CD4-positive, alpha-beta T cell (primary cell): ENCODE data around the gene EML2. TPM values are rescaled to one million over a fixed set of nuclear protein-coding genes. Genes with fewer than 3 reads are reported as not detected.

Experiments
- ATAC-seq: fragments of 200-7000 bp; cut with Tn5 transposase; one replicate; pipeline ENCODE4 v1.10.0; 2022; ENCODE audit warnings: mild to moderate bottlenecking; ENCODE audit not compliant: poor library complexity
- CTCF ChIA-PET: fragments of 350-600 bp; sonication (Branson Sonifier 250); formaldehyde crosslinking; loops from one replicate; lab custom pipeline; 2021; ENCODE audit warnings: antibody characterized with exemption, inconsistent platforms; lab: Charles Lee
- POLR2A ChIA-PET: fragments of 350-600 bp; sonication (Branson Sonifier 250); formaldehyde crosslinking; loops from one replicate; lab custom pipeline; 2021; ENCODE audit warnings: antibody characterized with exemption, inconsistent platforms; lab: Charles Lee
- DNase-seq, 14 experiments: peaks; one replicate each; pipeline ENCODE4 v3.0.0-alpha.2; 2013 to 2020; ENCODE audit warnings: mixed read lengths in 2 of 14
- H3K27ac ChIP-seq, 2 donors: one replicate each; pipeline versions ENCODE4 v1.5.1 to v1.7.0; 2013; ENCODE audit warnings: low read length in 2 of 2, low read depth in 1 of 2, mild to moderate bottlenecking in 1 of 2
- H3K27me3 ChIP-seq, 2 experiments: 1 replicate in 1 of 2; 2 replicates in 1 of 2; pipeline versions ENCODE4 v1.6.1 to v1.7.0; 2013; ENCODE audit warnings: low read length in 2 of 2, control low read depth in 1 of 2, mild to moderate bottlenecking in 1 of 2, moderate library complexity in 1 of 2; ENCODE audit not compliant: insufficient read depth in 2 of 2, control insufficient read depth in 1 of 2
- H3K36me3 ChIP-seq: one replicate; pipeline ENCODE4 v1.6.1; 2013; ENCODE audit warnings: low read length, control low read depth; ENCODE audit not compliant: insufficient read depth
- H3K4me1 ChIP-seq: one replicate; pipeline ENCODE4 v1.6.1; 2013; ENCODE audit warnings: low read length, control low read depth; ENCODE audit not compliant: insufficient read depth
- H3K4me3 ChIP-seq: one replicate; pipeline ENCODE4 v1.5.1; 2013; ENCODE audit warnings: mild to moderate bottlenecking, low read length, moderate library complexity
- H3K9me3 ChIP-seq, 2 experiments: 1 replicate in 1 of 2; 2 replicates in 1 of 2; pipeline versions ENCODE4 v1.6.1 to v1.7.0; 2013; ENCODE audit warnings: low read length in 2 of 2, mild to moderate bottlenecking in 2 of 2, control low read depth in 1 of 2, moderate library complexity in 1 of 2; ENCODE audit not compliant: control insufficient read depth in 1 of 2, insufficient read depth in 1 of 2
- H3K27ac Mint-ChIP-seq: one replicate; pipeline ENCODE4 v1.8.0; 2020; ENCODE audit warnings: mixed read lengths
- H3K27me3 Mint-ChIP-seq: one replicate; pipeline ENCODE4 v1.8.0; 2021; ENCODE audit warnings: mixed read lengths
- H3K36me3 Mint-ChIP-seq: one replicate; pipeline ENCODE4 v1.8.0; 2021; ENCODE audit warnings: low read depth, mixed read lengths
- H3K4me1 Mint-ChIP-seq: one replicate; pipeline ENCODE4 v1.8.0; 2021; ENCODE audit warnings: low read depth, mixed read lengths
- H3K4me3 Mint-ChIP-seq: one replicate; pipeline ENCODE4 v1.8.0; 2020; ENCODE audit warnings: mild to moderate bottlenecking, mixed read lengths
- H3K9me3 Mint-ChIP-seq: one replicate; pipeline ENCODE4 v1.8.0; 2020; ENCODE audit warnings: mixed read lengths
- CTCF ChIP-seq: fragments of 200-600 bp; IDR thresholded peaks from one replicate; pipeline ENCODE4 v1.8.0; 2022; ENCODE audit warnings: antibody characterized with exemption, mild to moderate bottlenecking
- intact Hi-C, 2 experiments: fragments of 100-400 bp; cut with DNase I in 1 of 2; cut with micrococcal nuclease in 1 of 2; formaldehyde crosslinking; loops; one replicate each; pipeline versions ENCODE4 v1.15.1 to v1.9.0; 2023 to 2025; cut with DNase I, micrococcal nuclease
- total RNA-seq, 174 experiments: library from RNA in 2 of 174; stranded (reverse) in 2 of 174; gene quantifications; one replicate each; pipeline ENCODE4 v1.2.3 and lab custom pipeline; 2021 to 2026

The EML2 gene
- total RNA-seq, 2 experiments from 2014 or later: 29.2 to 30.4 TPM

DNA sequence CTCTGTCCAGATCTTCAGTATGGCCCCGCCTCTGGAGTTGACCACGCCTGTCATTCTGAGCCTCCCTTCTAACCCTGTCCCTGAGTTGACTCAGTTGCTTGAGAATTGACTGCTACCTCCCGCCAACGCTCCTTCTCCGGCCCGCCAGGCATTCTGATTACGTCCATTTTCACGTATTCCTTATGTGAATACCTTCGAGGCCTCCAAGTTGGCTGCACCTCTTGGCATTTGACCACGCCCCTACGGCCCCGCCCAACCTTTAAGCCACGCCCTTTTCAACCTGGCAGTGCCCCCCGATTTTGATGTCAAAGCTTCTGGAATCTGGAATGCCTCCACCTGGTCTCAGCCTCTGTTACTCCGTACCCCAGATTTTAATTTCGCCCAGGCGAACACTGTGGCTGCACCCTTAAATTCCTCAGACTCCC lies 1.7 kb upstream of the EML2 start:
- peak overlapping the region; percentile 72 for H3K27ac Mint-ChIP-seq
- CTCF ChIA-PET: interaction anchor here (1.7 to 3.9 kb wide), 5 partner anchors 24 to 162 kb away, joined by 4 to 20 read pairs (median 16); partner anchors contain the start of genes GIPR, QPCTL and SNRPD2
- H3K4me3 Mint-ChIP-seq: peak overlapping the region; percentile 84
- H3K4me1 ChIP-seq: peaks cover 68% of the 10 kb centered on the region
- H3K36me3 Mint-ChIP-seq: peaks cover 6% of the 10 kb centered on the region
- H3K27me3 ChIP-seq: no peaks in the 10 kb centered on the region
- intact Hi-C loops: loop anchor here (5.0 kb wide), 4 partner anchors 51 to 214 kb away; partner anchors contain the start of genes QPCTL (in 1 of the 2), SNRPD2 (in 1 of the 2) and VASP (in 1 of the 2)
- TF ChIP-seq CTCF: no peak
- ATAC-seq (no peak), DNase-seq (peak in 6 of 14 experiments; percentile 2 to 59 (median 22))
- H3K4me1 Mint-ChIP-seq: peaks cover 51% of the 10 kb centered on the region
- H3K4me3 ChIP-seq: peak overlapping the region; percentile 66
- H3K27me3 Mint-ChIP-seq: no peaks in the 10 kb centered on the region
- H3K9me3 ChIP-seq: no peaks in the 10 kb centered on the region
- H3K36me3 ChIP-seq: no peaks in the 10 kb centered on the region
- no peaks in the 10 kb centered on the region for H3K9me3 Mint-ChIP-seq
- peak overlapping the region; percentile 91 to 92 for H3K27ac ChIP-seq
- POLR2A ChIA-PET: interaction anchor here (1.5 to 2.3 kb wide), 5 partner anchors 26 to 143 kb away, joined by 4 to 12 read pairs (median 10); partner anchors contain the start of genes PPM1N, QPCTL and SNRPD2

DNA sequence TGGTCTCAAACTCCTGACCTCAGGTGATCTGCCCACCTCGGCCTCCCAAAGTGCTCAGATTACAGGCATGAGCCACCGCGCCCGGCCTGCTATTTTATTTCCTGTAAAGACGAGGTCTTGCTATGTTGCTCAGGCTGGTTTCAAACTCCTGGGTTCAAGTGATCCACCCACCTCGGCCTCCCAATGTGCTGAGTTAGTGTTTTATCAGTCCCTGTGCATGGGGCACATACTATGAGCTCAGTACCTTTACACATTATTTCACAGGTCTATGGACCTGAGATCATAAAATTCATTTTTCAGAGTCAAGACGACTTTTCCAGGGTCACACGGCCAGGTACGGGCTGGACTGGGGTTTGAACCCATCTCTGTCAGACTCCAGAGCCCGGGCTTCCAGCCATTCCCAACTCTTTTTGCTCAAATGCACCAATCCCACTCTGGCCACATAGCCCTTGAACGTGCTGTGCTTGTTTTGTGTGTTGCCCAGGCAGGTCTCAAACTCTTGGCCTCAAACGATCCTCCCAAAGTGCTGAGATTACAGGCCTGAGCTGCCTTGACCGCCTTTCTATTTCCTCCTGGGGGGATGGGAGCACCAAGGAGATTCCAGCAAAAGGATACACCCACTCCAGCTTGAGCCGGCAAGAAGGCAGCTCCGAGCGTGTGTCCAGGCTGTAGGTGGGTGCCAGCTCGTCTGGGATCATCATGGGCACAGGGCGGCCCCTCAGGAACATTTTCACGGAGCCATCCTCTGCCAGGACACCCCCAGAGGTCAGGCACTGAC lies 1.1 kb downstream of the EML2 start:
- peaks cover 2% of the 10 kb centered on the region for H3K36me3 ChIP-seq
- no peaks in the 10 kb centered on the region for H3K9me3 ChIP-seq
- H3K27me3 ChIP-seq: no peaks in the 10 kb centered on the region
- no peaks in the 10 kb centered on the region for H3K9me3 Mint-ChIP-seq
- H3K27me3 Mint-ChIP-seq: no peaks in the 10 kb centered on the region
- POLR2A ChIA-PET: interaction anchor here (1.2 kb wide), 1 partner anchor 54 kb away, joined by 7 read pairs; the partner anchor contains the start of gene OPA3
- CTCF ChIA-PET: interaction anchor here (0.7 kb wide), 1 partner anchor 89 kb away, joined by 3 read pairs; no protein-coding TSS in a partner anchor
- ATAC-seq: no peak
- H3K36me3 Mint-ChIP-seq: peaks cover 6% of the 10 kb centered on the region
- H3K4me1 ChIP-seq: peaks cover 48% of the 10 kb centered on the region
- intact Hi-C loops: no loop called here
- H3K4me3 ChIP-seq: peak overlapping the region; percentile 64
- H3K27ac Mint-ChIP-seq: no peak overlapping the region
- peaks cover 36% of the 10 kb centered on the region for H3K4me1 Mint-ChIP-seq
- no peak overlapping the region for H3K27ac ChIP-seq
- no peak for DNase-seq
- TF ChIP-seq CTCF: no peak
- peak overlapping the region; percentile 60 for H3K4me3 Mint-ChIP-seq

DNA sequence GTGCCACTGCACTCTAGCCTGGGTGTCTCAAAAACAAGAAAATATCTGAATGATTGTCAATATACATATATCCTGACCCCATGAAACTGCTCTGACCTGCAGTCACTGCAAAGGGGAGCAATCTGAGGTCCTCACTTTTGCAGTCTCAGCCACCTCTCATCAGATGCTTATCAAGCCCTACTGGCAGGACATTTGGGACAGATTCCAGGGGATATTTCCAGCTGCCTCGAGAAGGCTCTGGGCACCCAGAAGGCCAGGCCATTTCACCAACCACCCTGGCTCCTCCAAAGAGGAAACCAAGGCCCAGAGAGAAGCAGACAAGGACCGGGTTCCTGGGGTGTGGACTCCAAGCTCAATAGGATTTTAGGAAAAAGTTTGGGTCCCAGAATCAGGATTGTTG lies 2.3 kb downstream of the EML2 start:
- Histone ChIP-seq H3K9me3 (no peaks in the 10 kb centered on the region), H3K27ac (no peak overlapping the region), H3K36me3 (peaks cover 5% of the 10 kb centered on the region), H3K4me1 (peaks cover 37% of the 10 kb centered on the region), H3K27me3 (no peaks in the 10 kb centered on the region), H3K4me3 (no peak overlapping the region)
- peaks cover 6% of the 10 kb centered on the region for H3K36me3 Mint-ChIP-seq
- TF ChIP-seq CTCF: no peak
- peak overlapping the region; percentile 25 for H3K4me3 Mint-ChIP-seq
- ATAC-seq (no peak), DNase-seq (no peak)
- no peaks in the 10 kb centered on the region for H3K9me3 Mint-ChIP-seq
- peaks cover 25% of the 10 kb centered on the region for H3K4me1 Mint-ChIP-seq
- ChIA-PET CTCF (interaction anchor here (0.7 kb wide), 1 partner anchor 24 kb away, joined by 3 read pairs; no protein-coding TSS in a partner anchor), POLR2A (no interaction called here)
- H3K27me3 Mint-ChIP-seq: no peaks in the 10 kb centered on the region
- intact Hi-C loops: no loop called here
- H3K27ac Mint-ChIP-seq: no peak overlapping the region
